ENCODE results near the gene GALK1.

Gene GALK1

DNA sequence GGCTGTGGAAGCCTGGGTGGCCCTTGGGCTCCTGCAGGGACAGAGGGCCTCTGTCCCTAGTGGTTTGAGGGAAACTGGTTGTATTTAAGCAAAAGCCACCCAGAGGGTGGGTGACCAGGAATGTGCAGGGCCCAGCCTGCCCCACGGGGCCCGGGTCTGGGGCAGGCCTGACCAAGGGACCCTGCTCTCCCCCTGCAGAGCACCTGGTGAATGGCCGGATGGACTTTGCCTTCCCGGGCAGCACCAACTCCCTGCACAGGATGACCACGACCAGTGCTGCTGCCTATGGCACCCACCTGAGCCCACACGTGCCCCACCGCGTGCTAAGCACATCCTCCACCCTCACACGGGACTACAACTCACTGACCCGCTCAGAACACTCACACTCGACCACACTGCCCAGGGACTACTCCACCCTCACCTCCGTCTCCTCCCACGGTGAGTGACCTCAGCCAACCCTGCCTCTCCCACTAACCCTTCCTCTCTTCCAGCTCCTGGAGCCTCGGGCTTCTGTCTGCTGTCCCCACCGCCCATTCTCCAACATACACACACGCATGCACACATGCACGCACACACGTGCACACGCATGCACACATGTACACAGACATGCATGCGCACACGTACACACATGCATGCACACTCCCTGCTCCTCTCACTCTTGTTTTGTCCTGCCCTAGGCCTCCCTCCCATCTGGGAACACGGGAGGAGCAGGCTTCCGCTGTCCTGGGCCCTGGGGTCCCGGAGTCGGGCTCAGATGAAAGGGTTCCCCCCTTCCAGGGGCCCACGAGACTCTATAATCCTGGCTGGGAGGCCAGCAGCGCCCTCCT is 10.4 kb downstream of the GALK1 start:
- DNase-seq (ENCODE audit: insufficient read length, low spot score) (no peak), FAIRE-seq (no peak)
- TF ChIP-seq, protein P1, sequence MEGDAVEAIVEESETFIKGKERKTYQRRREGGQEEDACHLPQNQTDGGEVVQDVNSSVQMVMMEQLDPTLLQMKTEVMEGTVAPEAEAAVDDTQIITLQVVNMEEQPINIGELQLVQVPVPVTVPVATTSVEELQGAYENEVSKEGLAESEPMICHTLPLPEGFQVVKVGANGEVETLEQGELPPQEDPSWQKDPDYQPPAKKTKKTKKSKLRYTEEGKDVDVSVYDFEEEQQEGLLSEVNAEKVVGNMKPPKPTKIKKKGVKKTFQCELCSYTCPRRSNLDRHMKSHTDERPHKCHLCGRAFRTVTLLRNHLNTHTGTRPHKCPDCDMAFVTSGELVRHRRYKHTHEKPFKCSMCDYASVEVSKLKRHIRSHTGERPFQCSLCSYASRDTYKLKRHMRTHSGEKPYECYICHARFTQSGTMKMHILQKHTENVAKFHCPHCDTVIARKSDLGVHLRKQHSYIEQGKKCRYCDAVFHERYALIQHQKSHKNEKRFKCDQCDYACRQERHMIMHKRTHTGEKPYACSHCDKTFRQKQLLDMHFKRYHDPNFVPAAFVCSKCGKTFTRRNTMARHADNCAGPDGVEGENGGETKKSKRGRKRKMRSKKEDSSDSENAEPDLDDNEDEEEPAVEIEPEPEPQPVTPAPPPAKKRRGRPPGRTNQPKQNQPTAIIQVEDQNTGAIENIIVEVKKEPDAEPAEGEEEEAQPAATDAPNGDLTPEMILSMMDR (IDR thresholded peaks at IDR 0.05; ENCODE audit: insufficient read depth, missing control alignments): no peak

- peak; percentile 60 for DNase-seq (ENCODE audit: insufficient read length, low spot score)
- TF ChIP-seq, protein P1 (IDR thresholded peaks at IDR 0.05; ENCODE audit: insufficient read depth, missing control alignments): peak; percentile 88
- FAIRE-seq: no peak
Measured at GRCh38 chr17:75753514-75754377, 11.2 kb downstream of the GALK1 start.

- no peak for FAIRE-seq
- TF ChIP-seq, protein P1 (IDR thresholded peaks at IDR 0.05; ENCODE audit: insufficient read depth, missing control alignments): no peak
- DNase-seq (ENCODE audit: insufficient read length, low spot score): no peak
Measured at GRCh38 chr17:75752802-75753513, 12.0 kb downstream of the GALK1 start.

DNA sequence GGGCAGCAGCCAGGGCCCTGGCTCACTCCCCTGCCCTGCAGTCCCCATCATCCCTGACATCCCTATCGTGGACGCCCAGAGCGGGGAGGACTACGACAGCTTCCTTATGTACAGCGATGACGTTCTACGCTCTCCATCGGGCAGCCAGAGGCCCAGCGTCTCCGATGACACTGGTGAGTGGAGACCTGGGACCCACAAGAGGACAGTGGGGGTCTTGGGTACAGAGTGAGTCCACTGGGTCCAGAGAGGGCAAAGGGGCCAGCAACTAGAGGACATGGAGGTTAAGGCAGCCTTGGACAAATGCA is 12.6 kb downstream of the GALK1 start:
- TF ChIP-seq, protein P1 (IDR thresholded peaks at IDR 0.05; ENCODE audit: insufficient read depth, missing control alignments): no peak
- no peak for DNase-seq (ENCODE audit: insufficient read length, low spot score)
- FAIRE-seq: no peak

- no peak for FAIRE-seq
- no peak for DNase-seq (ENCODE audit: insufficient read length, low spot score)
Measured at GRCh38 chr17:75751676-75752404, 13.2 kb downstream of the GALK1 start.

More at GRCh38 chr17:75751676-75752404, 13.2 kb downstream of the GALK1 start:
- TF ChIP-seq, protein P1 (IDR thresholded peaks at IDR 0.05; ENCODE audit: insufficient read depth, missing control alignments): no peak

Data from D721Med (cell line).